Myocyte (in vitro differentiated cells): ENCODE data around the gene CD96. TPM values are rescaled to one million over a fixed set of nuclear protein-coding genes. Genes with fewer than 3 reads are reported as not detected.
"Not testable (repeated sequence)": the region's sequence is repeated elsewhere in the genome, so short reads cannot be mapped to it uniquely, and the experiment has no call there.

Experiments used
- DNase-seq: peaks from one replicate; pipeline ENCODE4 v3.0.0-alpha.2; 2012; ENCODE audit warnings: low read depth
- total RNA-seq: library from RNA; depleted of rRNA; stranded (reverse); fragments of >200 nt; gene quantifications from 2 replicates; pipeline ENCODE4 v1.2.3, GENCODE V29; 2014

The CD96 gene
- total RNA-seq, 1 donor from 2014 or later = 0.08 TPM

DNA sequence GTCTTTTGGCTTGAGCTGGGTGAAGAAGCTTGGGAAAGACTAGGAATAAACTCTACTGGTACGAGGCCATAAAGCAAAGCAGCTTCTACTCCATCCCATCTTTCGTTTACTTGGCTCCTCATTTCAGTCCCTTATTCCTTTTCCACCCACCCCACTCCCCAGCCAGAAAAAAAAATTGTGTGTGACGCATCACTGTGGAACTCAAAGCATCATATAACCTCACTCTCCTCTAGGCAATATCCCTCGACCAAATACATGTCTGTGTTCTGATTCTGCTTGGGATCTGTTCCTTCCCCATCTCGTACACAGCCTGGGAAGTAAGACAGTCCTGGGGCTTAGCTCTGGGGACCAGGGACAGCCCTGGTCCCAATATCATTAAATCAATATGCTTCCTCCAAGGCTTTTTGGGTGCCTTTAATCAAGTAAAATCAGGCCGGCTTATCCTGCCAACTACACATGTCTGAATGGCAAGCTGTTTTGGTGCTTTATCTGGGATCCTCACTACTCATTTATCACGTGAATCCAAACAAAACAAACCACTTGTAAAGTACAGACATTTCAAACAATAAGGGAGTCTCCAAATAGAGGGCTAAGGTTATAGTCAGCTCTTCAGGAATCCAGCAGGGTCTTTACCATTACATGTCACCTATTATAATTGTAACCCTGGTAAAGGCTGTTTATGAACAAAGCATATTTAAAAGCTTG, 128.1 kb downstream of the CD96 start:
- peak; percentile 33 for DNase-seq

DNA sequence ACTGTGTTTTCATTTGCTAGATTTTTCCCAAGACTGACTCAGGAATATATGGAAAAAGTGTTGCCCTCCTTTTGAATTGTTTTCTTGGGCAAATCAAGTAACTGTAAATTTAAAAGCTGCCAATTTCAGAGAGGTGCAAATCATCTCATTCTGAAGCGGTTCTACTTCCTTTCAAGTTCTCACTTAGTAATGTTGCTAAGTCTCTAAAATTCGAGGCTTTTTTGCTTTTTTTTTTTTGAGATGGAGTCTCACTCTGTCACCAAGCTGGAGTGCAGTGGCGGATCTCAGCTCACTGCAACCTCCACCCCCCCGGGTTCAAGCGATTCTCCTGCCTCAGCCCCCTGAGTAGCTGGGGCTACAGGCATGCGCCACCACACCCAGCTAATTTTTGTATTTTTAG, 130.5 kb downstream of the CD96 start:
- not testable (repeated sequence) for DNase-seq

DNA sequence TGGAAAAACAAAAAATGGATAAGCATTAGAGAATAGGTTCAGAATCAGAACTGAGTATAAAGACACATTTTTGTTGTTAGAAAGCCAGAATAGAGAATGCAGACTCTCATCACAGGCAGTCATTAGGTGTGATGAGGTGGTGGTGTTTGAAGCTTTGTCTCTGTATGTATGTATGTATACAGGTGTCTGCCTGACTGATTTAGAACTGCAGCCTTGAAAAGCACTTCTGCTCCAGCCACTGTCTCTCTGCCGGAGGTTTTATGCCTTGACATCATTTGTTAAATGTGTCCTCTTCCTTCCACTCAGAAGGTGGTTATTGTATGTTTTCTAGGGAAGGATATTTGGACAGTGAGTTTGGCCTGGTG, 133.8 kb downstream of the CD96 start:
- DNase-seq = no peak

DNA sequence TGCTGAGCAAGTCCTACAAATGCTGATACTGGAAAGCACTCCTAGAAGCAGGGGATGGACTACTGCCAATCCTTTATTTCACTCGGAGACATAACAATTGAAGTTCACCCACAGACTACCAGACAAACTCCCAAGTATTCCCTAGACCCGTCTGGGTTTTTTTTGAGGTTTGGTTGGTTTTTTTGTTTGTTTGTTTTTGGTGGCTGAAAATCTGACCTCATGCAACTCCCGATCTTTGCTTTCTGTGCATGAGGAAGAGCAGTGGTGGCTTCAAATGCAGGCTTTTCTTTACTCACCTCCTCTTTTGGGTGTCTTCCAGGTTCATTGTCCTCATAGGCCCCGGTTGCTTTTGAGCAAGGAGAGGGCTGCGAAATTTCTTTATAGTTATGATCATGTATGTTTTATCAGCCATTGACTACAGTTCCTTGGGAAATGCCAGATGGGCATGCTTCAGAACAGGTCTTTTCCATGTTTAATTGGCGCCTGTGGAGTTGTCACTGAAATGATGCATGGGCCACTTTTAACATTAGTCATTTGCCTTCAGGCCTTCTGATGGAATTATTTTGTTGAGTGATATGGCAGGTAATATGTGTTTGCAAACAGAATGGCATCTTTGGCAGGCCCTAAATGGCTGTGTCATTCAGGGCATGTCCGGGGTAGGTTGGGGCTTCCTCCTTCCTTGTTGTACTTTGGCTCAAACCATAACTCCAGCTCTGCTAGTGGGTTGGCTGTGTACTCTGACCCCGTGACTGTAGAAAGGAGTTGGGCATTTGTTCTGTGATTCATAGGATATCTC, 134.4 kb downstream of the CD96 start:
- peak; percentile 67 for DNase-seq

DNA sequence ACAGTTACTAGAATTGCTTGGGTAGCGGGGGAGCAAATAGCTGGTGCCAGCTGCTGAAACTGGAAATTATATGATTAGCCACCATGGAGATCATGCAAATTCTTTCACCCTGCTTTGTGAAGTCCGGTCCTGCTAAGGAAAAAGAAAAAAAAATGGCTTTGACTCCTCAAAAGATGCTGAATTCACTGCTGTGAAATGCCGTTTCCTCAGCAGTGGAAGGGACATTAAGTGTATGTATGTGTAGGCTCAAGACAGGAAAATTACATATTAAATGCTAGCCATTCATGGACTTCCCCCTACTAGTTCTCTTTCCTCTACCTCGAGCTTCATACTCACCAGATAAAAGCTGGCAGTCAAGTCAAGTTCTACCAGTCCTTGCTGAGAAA, 135.0 kb downstream of the CD96 start:
- DNase-seq = no peak

DNA sequence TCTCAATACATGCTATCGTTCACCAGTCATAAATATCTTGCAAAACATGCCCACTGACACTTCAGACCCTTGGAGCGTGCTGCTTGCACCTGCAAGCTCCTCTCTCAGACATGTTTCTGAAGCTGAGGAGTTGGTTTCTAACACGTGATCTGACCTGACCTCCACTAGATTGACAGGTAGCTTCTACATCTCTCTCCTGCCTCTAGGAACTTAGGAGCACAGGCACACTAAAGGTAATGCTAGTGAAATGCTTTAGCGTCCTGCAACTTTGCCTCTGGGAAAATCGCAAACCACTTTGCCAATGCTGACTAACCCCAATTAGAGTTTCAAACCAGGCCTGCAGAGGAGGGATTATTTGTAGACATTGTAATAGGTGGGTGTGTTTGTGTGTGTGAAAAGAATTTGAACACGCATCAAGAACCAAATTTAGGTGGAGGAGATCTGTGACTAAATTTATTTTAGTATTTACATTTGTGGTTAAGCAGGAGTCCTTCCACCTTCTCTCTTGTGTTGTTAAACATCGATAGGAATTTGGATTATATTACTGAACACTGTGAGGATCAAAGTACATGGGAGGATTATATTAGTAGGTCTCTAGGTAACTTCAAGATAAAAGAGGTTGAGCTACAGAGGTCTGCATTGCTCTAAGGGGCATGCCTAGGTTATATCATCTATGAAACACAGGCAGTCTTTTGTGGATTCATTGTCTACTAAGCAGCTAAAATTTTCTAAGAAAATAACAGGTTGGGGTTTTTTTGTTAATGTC, 139.8 kb downstream of the CD96 start:
- no peak for DNase-seq

DNA sequence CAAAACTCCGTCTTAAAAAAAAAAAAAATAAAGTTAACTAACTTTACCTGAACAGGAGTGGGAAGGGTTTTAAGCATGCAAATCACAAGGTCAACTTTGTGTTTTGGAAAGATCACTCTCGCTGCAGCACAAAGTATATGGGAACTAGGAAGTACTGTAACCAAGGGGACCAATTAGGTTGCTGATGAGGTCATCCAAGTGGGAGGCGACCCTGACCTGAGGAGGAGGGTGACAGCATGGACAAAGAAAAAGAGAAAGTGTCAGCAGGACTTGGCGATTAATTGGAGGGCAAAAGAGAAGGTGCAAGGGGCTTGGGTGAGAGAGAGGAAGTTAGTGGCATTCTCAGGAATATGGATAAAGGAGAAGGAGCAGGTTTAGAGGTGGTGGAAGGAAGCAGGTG, 142.6 kb downstream of the CD96 start:
- no peak for DNase-seq

DNA sequence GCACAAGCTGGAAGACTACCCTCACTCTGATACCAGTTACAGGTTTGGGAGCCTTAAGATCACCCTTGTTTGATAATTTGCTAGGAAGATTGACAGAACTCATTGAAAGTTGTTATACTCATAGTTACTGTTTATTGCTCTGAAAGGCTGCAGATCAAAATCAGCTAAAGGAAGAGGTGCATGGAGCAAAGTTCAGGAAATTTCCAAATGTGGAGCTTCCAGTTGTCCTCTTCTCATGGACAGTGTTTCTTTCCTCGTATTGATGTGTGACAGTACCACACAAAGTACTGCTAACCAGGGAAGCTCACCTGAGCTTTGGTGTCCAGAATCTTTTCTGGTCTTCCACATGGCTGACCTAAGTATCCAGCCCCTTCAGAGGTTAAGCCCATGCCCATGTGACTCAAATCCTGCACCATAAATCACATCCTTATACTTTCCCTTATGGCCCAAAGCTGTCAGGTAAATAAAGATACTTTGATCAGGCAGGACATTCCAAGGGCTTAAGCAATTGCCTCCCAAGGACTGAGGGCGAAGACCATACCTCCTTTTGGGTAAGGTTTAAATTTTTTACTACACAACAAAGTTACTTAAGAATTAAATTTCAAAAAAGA, 146.3 kb downstream of the CD96 start:
- DNase-seq = no peak

DNA sequence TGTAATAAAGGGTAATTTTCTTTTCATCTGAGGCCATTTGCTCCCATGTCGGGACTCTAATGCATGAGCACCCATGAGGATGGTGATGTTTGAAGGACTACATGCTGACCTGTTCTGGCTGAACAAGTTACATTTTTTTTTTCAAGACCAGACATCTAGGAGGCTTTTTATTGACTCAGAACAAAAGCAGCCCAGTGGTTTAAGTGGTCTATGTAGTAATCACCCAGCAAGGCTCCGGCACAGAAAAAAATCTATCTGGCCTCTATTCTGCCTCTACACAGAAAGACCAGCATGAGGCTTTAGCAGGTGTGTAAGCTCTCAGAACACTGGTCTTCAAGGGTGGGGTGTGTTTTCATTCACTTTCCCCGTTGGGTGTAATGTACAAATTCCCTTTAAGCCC, 148.2 kb downstream of the CD96 start:
- DNase-seq = peak; percentile 60

DNA sequence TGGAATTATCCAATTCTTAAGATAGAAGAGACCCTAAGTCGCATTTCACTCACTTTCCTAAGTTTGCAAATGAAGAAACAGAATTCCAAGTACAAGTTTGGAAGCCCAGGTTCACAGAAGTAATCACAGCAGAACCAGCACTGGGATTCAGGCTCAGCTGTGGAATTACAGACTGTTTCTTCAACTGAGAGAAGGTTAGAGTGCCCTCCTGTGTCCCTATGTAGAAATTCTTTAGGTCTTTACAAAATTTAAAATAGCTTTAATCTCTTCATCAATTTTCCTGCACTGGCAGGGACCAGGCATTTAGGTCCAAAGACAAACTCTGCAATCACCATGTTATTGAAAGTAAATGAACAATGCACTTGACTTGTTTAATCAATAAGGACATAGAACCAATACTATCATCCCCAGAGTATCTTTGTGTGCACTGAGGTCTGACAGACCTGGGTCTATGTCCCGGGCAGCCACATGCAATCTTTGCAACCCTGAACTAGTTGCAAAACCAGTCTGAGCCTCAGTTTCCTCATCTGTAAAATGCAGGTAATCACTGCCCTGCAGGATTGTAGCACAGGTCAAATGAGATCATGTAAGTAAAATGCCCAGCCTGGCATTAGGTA, 149.4 kb downstream of the CD96 start:
- DNase-seq = peak; percentile 63

DNA sequence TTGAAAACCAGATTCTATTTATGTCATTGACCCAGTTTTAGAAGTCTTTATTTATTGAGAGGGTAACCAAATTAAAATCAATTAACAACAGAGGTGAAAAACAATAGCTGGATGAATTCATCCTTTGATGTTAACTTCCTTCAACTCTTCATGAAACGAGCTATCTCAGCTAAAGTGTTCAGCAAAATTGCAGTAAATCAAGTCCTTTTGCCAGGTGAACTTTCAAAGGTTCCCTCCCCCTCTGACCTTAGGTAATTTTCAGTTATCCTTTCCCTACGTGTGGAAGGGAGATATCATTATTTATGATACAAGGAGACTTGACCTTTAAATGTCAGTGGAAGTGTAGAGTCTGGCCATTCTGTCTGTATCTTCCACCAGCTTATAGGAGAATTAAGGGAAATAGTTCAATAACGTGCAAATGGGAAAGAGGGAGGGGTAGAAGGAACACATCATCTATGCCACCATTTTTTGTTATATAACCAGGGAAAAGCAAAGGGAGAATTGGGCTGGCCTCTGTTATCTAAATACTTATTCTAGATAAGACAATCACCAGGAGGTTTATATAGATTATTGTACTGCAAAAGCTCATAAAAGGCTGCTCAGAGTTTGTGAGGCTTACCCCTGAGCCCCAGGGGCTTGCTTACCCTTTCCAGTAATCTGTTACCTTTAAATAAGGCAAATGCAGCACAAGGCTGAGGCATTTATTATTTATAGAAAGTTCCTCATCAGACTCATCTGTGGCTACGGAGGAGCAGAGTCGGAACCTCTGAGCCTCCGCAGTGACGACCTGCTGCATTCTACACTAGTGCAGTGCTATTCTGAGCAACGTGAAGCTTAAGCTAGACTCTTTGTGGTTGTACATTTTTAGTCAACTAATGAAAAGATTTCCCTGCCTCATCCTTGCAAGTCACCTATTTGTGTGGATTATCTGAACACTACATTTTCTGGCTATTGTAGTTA, 150.9 kb downstream of the CD96 start:
- peak; percentile 77 for DNase-seq

DNA sequence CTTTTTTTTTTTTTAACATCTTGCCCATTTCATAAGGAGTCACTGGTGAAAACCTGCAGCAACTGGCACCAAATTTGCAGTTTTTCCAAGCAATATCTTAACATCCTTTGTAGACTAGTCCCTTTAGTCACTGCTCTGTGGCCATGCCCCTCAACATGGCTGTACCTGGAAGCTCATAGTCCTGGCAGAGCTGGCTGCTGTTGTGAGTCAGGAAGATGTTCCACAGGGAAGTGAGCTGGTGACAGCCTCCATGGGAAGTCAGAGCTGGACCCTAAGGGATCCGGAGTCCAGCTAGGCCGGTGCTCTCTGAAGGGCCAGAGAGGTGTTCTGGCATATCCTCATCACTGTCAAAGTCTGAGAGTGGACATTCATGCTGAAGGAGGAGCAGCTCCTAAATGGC, 152.5 kb downstream of the CD96 start:
- no peak for DNase-seq

DNA sequence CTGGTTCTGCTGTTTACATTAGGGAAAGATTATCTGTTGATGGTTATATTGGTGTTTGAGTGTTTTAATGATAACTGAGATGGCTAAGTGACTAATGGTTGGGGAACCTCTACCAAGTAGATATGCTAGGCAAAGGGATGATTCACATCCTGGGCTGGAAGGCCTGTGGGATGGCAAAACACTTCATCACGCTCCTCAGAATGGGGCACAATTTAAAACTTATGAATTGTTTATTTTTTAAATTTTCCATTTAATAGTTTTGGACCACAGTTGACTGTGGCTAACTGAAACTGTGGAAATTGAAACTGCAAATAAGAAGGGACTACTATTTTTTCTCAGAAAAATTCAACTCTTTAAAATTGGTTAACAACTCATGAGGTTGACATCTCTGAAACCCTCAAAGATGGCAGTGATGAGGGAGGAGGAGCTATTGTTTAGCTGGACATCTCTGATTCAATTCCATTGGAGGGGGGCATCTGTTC, 153.7 kb downstream of the CD96 start:
- peak; percentile 69 for DNase-seq

DNA sequence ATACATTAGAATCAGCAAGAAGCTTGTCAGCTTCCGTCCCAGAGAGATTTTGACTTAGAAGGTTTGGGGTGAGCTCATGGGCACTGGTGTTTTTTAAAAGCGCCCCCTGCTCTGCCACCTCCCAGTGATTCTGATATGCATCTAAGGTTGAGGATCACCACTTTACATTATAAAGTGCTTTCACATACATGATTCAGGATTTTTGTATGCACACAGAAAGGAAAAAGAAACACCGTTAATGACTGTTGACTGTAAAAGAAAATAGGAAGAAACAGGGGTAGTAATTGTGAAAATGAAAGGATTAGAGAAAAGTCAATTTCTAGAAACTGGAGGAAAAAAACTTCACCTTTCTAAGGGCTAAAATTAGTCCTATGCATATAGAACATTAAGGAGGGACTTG, 158.1 kb downstream of the CD96 start:
- DNase-seq = no peak

DNA sequence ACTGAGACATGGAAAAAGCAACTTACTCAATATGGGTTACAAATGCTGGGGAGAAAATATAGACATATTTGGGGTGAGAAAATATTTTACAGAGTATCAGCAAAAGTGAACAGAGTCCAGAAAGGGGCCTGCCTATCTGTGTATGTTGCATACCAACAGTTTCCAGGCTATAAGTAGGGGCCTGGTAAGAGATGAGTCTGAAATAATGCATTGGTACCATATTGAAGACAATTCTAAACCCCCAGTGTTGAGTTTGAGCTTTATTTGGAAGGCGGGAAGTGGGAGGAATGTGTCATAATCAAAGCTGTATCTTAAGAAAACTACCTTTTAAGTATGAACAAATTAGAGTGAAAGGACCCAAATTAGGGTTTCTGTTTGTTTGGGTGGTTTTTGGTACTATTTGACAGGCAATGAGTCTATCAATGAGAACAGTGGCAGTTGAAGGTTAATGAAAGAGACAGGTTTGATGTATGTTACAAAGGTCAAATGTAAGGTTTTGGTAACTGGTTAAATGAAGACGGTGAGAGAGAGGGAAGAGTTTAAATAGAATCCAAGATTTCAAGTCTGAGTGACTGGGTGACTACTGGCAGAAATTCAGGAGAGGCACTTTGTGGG, 159.4 kb downstream of the CD96 start:
- DNase-seq = no peak
